T-helper 2 cell treated with Interferon-gamma antibody and Interleukin-4, amounts not matched to agents 5 μg/mL and 100 μg/mL, for 36 hours (primary cell): ENCODE results near the gene POLG.
A peak's percentile ranks its signal among the peaks of the same experiment; 100 is the strongest.

Experiments used
- DNase-seq: peaks from one replicate; pipeline ENCODE4 v3.0.0; 2021; ENCODE audit warnings: low spot score
- H3K27ac Mint-ChIP-seq: one replicate; pipeline ENCODE4 v1.8.0; 2021; ENCODE audit warnings: mild to moderate bottlenecking, mixed read lengths
- H3K27me3 Mint-ChIP-seq: one replicate; pipeline ENCODE4 v1.8.0; 2021; ENCODE audit warnings: low read depth, mixed read lengths
- H3K36me3 Mint-ChIP-seq: one replicate; pipeline ENCODE4 v1.8.0; 2021; ENCODE audit warnings: low read depth, mixed read lengths
- H3K4me1 Mint-ChIP-seq: one replicate; pipeline ENCODE4 v1.8.0; 2021; ENCODE audit warnings: low read depth, mixed read lengths
- H3K4me3 Mint-ChIP-seq: one replicate; pipeline ENCODE4 v1.8.0; 2022; ENCODE audit warnings: mild to moderate bottlenecking, moderate library complexity, mixed read lengths
- H3K9me3 Mint-ChIP-seq: one replicate; pipeline ENCODE4 v1.8.0; 2021; ENCODE audit warnings: mixed read lengths

Gene POLG

GRCh38 chr15:89352476-89352875, 17.9 kb upstream of the POLG start:
- no peak overlapping the region for H3K27ac Mint-ChIP-seq
- no peaks in the 10 kb centered on the region for H3K4me1 Mint-ChIP-seq
- peaks cover 36% of the 10 kb centered on the region for H3K27me3 Mint-ChIP-seq

GRCh38 chr15:89349206-89349558, 14.6 kb upstream of the POLG start:
- no peaks in the 10 kb centered on the region for H3K4me1 Mint-ChIP-seq
- peaks cover 20% of the 10 kb centered on the region for H3K27me3 Mint-ChIP-seq
- DNase-seq = no peak
- no peak overlapping the region for H3K4me3 Mint-ChIP-seq
- H3K27ac Mint-ChIP-seq = no peak overlapping the region
- no peaks in the 10 kb centered on the region for H3K9me3 Mint-ChIP-seq
- no peaks in the 10 kb centered on the region for H3K36me3 Mint-ChIP-seq

More at GRCh38 chr15:89352476-89352875, 17.9 kb upstream of the POLG start:
- DNase-seq = no peak
- Mint-ChIP-seq H3K36me3 (no peaks in the 10 kb centered on the region), H3K9me3 (no peaks in the 10 kb centered on the region), H3K4me3 (no peak overlapping the region)

GRCh38 chr15:89346516-89347231, 12.1 kb upstream of the POLG start:
- no peaks in the 10 kb centered on the region for H3K36me3 Mint-ChIP-seq
- peaks cover 17% of the 10 kb centered on the region for H3K27me3 Mint-ChIP-seq
- no peaks in the 10 kb centered on the region for H3K9me3 Mint-ChIP-seq
- no peaks in the 10 kb centered on the region for H3K4me1 Mint-ChIP-seq
- no peak overlapping the region for H3K27ac Mint-ChIP-seq
- no peak for DNase-seq
- H3K4me3 Mint-ChIP-seq = no peak overlapping the region

- Mint-ChIP-seq H3K4me3 (no peak overlapping the region), H3K27me3 (peaks cover 17% of the 10 kb centered on the region)
Measured at GRCh38 chr15:89345248-89345647, 10.6 kb upstream of the POLG start.

GRCh38 chr15:89342840-89343239, 8.2 kb upstream of the POLG start:
- Mint-ChIP-seq H3K4me3 (no peak overlapping the region), H3K27me3 (peaks cover 25% of the 10 kb centered on the region), H3K4me1 (peaks cover 3% of the 10 kb centered on the region), H3K27ac (no peak overlapping the region), H3K9me3 (no peaks in the 10 kb centered on the region), H3K36me3 (no peaks in the 10 kb centered on the region)
- DNase-seq = no peak

More at GRCh38 chr15:89345248-89345647, 10.6 kb upstream of the POLG start:
- no peaks in the 10 kb centered on the region for H3K9me3 Mint-ChIP-seq
- DNase-seq = no peak
- H3K27ac Mint-ChIP-seq = no peak overlapping the region
- H3K4me1 Mint-ChIP-seq = no peaks in the 10 kb centered on the region
- no peaks in the 10 kb centered on the region for H3K36me3 Mint-ChIP-seq

- Mint-ChIP-seq H3K9me3 (no peaks in the 10 kb centered on the region), H3K27me3 (peaks cover 22% of the 10 kb centered on the region), H3K4me3 (no peak overlapping the region), H3K36me3 (no peaks in the 10 kb centered on the region), H3K4me1 (peaks cover 9% of the 10 kb centered on the region), H3K27ac (no peak overlapping the region)
- DNase-seq = no peak
Measured at GRCh38 chr15:89341316-89342005, 6.8 kb upstream of the POLG start.

GRCh38 chr15:89340573-89340972, 5.9 kb upstream of the POLG start:
- H3K4me1 Mint-ChIP-seq = peaks cover 12% of the 10 kb centered on the region
- no peak for DNase-seq
- no peaks in the 10 kb centered on the region for H3K9me3 Mint-ChIP-seq
- peaks cover 19% of the 10 kb centered on the region for H3K27me3 Mint-ChIP-seq
- no peak overlapping the region for H3K27ac Mint-ChIP-seq
- H3K36me3 Mint-ChIP-seq = no peaks in the 10 kb centered on the region
- H3K4me3 Mint-ChIP-seq = no peak overlapping the region

- Mint-ChIP-seq H3K4me1 (peaks cover 20% of the 10 kb centered on the region), H3K36me3 (peaks cover 3% of the 10 kb centered on the region), H3K4me3 (peak overlapping the region; percentile 21), H3K27ac (no peak overlapping the region), H3K27me3 (peaks cover 20% of the 10 kb centered on the region), H3K9me3 (no peaks in the 10 kb centered on the region)
- no peak for DNase-seq
Measured at GRCh38 chr15:89338036-89338435, 3.4 kb upstream of the POLG start.

GRCh38 chr15:89335298-89336041, 846 bp upstream of the POLG start:
- Mint-ChIP-seq H3K4me3 (peak overlapping the region; percentile 85), H3K27ac (peak overlapping the region; percentile 92), H3K36me3 (peaks cover 27% of the 10 kb centered on the region), H3K9me3 (no peaks in the 10 kb centered on the region), H3K4me1 (peaks cover 44% of the 10 kb centered on the region), H3K27me3 (peaks cover 13% of the 10 kb centered on the region)
- DNase-seq = no peak

- Mint-ChIP-seq H3K4me1 (peaks cover 58% of the 10 kb centered on the region), H3K27me3 (peaks cover 10% of the 10 kb centered on the region), H3K4me3 (peak overlapping the region; percentile 86)
Measured at GRCh38 chr15:89333959-89334509, 590 bp downstream of the POLG start.

GRCh38 chr15:89333011-89333860, 1.4 kb downstream of the POLG start:
- peaks cover 59% of the 10 kb centered on the region for H3K4me1 Mint-ChIP-seq
- H3K9me3 Mint-ChIP-seq = no peaks in the 10 kb centered on the region
- no peak for DNase-seq
- peaks cover 41% of the 10 kb centered on the region for H3K36me3 Mint-ChIP-seq
- peak overlapping the region; percentile 86 for H3K4me3 Mint-ChIP-seq
- peaks cover 7% of the 10 kb centered on the region for H3K27me3 Mint-ChIP-seq
- H3K27ac Mint-ChIP-seq = peak overlapping the region; percentile 75

More at GRCh38 chr15:89333959-89334509, 590 bp downstream of the POLG start:
- Mint-ChIP-seq H3K9me3 (no peaks in the 10 kb centered on the region), H3K36me3 (peaks cover 41% of the 10 kb centered on the region), H3K27ac (peak overlapping the region; percentile 75)
- no peak for DNase-seq

GRCh38 chr15:89332446-89332845, 2.2 kb downstream of the POLG start:
- Mint-ChIP-seq H3K4me1 (peaks cover 55% of the 10 kb centered on the region), H3K36me3 (peaks cover 48% of the 10 kb centered on the region), H3K27ac (peak overlapping the region; percentile 78), H3K27me3 (peaks cover 5% of the 10 kb centered on the region), H3K4me3 (peak overlapping the region; percentile 76), H3K9me3 (no peaks in the 10 kb centered on the region)
- DNase-seq = no peak

- Mint-ChIP-seq H3K27me3 (peaks cover 5% of the 10 kb centered on the region), H3K9me3 (no peaks in the 10 kb centered on the region), H3K4me1 (peaks cover 51% of the 10 kb centered on the region), H3K27ac (peak overlapping the region; percentile 46), H3K36me3 (peaks cover 57% of the 10 kb centered on the region), H3K4me3 (peak overlapping the region; percentile 76)
- no peak for DNase-seq
Measured at GRCh38 chr15:89330881-89331595, 3.6 kb downstream of the POLG start.
